Coronary artery (tissue), 2 donors: ENCODE data around the gene LEPR.
"Not testable (repeated sequence)": the region's sequence is repeated elsewhere in the genome, so short reads cannot be mapped to it uniquely, and the experiment has no call there.

Source experiments
- DNase-seq: peaks from one replicate; pipeline ENCODE4 v3.0.0-alpha.2; 2017; ENCODE audit warnings: low spot score
- H3K27ac ChIP-seq, 2 donors: fragments of 200-600 bp; sonication (generic); one replicate each; pipeline ENCODE4 v1.5.1; 2016 to 2019
- H3K4me3 ChIP-seq: fragments of 200-600 bp; sonication (generic); 2 replicates; pipeline ENCODE4 v1.5.1; 2016; ENCODE audit warnings: mild to moderate bottlenecking, moderate library complexity
- TF ChIP-seq, protein P1 (sequence below): fragments of 200-600 bp; sonication (generic); IDR thresholded peaks from one replicate; pipeline ENCODE4 v1.5.1; 2019; ENCODE audit warnings: antibody characterized with exemption

LEPR gene

GRCh38 chr1:65459397-65459768 is 38.9 kb downstream of the LEPR start:
- DNase-seq = no peak
- Histone ChIP-seq H3K27ac (no peak overlapping the region), H3K4me3 (no peak overlapping the region)
- TF ChIP-seq, protein P1, sequence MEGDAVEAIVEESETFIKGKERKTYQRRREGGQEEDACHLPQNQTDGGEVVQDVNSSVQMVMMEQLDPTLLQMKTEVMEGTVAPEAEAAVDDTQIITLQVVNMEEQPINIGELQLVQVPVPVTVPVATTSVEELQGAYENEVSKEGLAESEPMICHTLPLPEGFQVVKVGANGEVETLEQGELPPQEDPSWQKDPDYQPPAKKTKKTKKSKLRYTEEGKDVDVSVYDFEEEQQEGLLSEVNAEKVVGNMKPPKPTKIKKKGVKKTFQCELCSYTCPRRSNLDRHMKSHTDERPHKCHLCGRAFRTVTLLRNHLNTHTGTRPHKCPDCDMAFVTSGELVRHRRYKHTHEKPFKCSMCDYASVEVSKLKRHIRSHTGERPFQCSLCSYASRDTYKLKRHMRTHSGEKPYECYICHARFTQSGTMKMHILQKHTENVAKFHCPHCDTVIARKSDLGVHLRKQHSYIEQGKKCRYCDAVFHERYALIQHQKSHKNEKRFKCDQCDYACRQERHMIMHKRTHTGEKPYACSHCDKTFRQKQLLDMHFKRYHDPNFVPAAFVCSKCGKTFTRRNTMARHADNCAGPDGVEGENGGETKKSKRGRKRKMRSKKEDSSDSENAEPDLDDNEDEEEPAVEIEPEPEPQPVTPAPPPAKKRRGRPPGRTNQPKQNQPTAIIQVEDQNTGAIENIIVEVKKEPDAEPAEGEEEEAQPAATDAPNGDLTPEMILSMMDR = no peak

- H3K27ac ChIP-seq, DNase-seq, H3K4me3 ChIP-seq: not testable (repeated sequence)
These were observed 45.4 kb downstream of the LEPR start for GRCh38 chr1:65465837-65466236.

DNA sequence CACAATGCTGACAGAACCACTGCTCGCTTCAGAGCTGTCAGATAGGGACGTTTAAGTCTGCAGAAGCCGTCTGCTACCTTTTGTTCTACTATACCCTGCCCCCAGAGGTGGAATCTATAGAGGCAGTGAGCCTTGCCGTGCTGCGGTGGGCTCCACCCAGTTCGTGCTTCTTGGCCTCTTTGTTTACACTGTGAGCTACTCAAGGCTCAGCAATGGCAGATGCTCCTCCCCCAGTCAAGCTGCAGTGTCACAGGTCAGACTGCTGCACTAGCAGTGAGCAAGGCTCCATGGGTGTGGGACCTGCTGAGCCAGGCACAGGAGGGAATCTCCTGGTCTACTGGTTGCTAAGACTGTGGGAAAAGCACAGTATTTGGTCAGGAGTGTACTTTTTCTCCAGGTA is 47.1 kb downstream of the LEPR start:
- no peak overlapping the region for H3K27ac ChIP-seq
- no peak overlapping the region for H3K4me3 ChIP-seq
- no peak for DNase-seq
- TF ChIP-seq, protein P1 = no peak

GRCh38 chr1:65469126-65469888 is 48.8 kb downstream of the LEPR start:
- Histone ChIP-seq H3K4me3 (no peak overlapping the region), H3K27ac (peak overlapping the region in 1 of 2 donors; percentile 57)
- DNase-seq = no peak
- TF ChIP-seq, protein P1 = no peak

DNA sequence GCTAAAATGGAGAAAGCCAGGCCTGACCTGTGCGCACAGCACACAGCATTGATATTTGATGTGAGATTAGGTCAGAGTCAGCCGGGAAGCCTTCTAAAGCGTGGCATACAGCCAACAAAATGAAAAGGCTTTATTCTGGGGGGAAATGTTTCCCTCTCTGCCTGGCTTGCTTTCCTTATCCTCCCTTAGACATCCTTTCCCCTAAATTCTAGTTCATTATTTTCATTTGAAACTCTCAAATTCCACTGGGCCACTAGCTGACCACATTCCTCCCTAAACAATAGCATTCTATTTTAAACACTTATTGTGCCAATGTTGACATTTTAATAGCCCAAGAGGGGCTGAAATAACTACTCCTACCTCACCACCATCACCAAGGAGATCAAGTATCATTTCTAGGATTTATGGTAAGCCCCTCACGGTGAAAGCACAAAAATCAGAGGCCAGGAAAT is 49.4 kb downstream of the LEPR start:
- Histone ChIP-seq H3K4me3 (no peak overlapping the region), H3K27ac (peak overlapping the region in 1 of 2 donors; percentile 57)
- TF ChIP-seq, protein P1 = no peak
- no peak for DNase-seq
